Inferior parietal cortex (tissue), 1 donor: ENCODE measurements around the gene TMEM271.

Experiments used
- DNase-seq: peaks from one replicate; pipeline ENCODE4 v3.0.0-alpha.2; 2016; ENCODE audit errors: extremely low spot score

TMEM271 gene

GRCh38 chr4:581181-581580 is 5.1 kb upstream of the TMEM271 start:
- DNase-seq = no peak

- no peak for DNase-seq
Observed at GRCh38 chr4:579543-580175, 3.6 kb upstream of the TMEM271 start.

GRCh38 chr4:578451-579443 is 2.7 kb upstream of the TMEM271 start:
- DNase-seq = no peak

- peak; percentile 51 for DNase-seq
Observed at GRCh38 chr4:577499-578450, 1.7 kb upstream of the TMEM271 start.

GRCh38 chr4:576991-577498 is 950 bp upstream of the TMEM271 start:
- no peak for DNase-seq

GRCh38 chr4:575281-576141 is 584 bp downstream of the TMEM271 start:
- no peak for DNase-seq

GRCh38 chr4:574346-575161 is 1.5 kb downstream of the TMEM271 start:
- no peak for DNase-seq

- no peak for DNase-seq
Observed at GRCh38 chr4:573122-573892, 2.8 kb downstream of the TMEM271 start.

GRCh38 chr4:572594-572993 is 3.5 kb downstream of the TMEM271 start:
- no peak for DNase-seq

- DNase-seq = no peak
Observed at GRCh38 chr4:571838-572572, 4.1 kb downstream of the TMEM271 start.

- no peak for DNase-seq
Observed at GRCh38 chr4:570754-571153, 5.3 kb downstream of the TMEM271 start.

- DNase-seq = no peak
Observed at GRCh38 chr4:569958-570667, 6.0 kb downstream of the TMEM271 start.

- no peak for DNase-seq
Observed at GRCh38 chr4:568962-569361, 7.1 kb downstream of the TMEM271 start.

GRCh38 chr4:568351-568652 is 7.8 kb downstream of the TMEM271 start:
- DNase-seq = no peak

- DNase-seq = no peak
Observed at GRCh38 chr4:567457-568350, 8.4 kb downstream of the TMEM271 start.

GRCh38 chr4:566508-567295 is 9.4 kb downstream of the TMEM271 start:
- no peak for DNase-seq
